SW 1271 (cell line): ENCODE results near the gene ZNF592.
"Not testable (repeated sequence)": the region's sequence is repeated elsewhere in the genome, so short reads cannot be mapped to it uniquely, and the experiment has no call there.

ENCODE experiments used
- DNase-seq, 2 experiments: peaks; one replicate each; lab custom pipeline; 2025; lab: John Stamatoyannopoulos, UW

Gene ZNF592

GRCh38 chr15:84748274-84749110 is at the start of gene ZNF592:
ZNF592 (plus strand) TSS chr15:84748592; CDS start chr15:84782676, 34,084 bp downstream.
- DNase-seq = peak; percentile 37 to 79

GRCh38 chr15:84699538-84700191 is 48.7 kb upstream of the ZNF592 start:
- DNase-seq = no peak

GRCh38 chr15:84702961-84703482 is 45.4 kb upstream of the ZNF592 start:
- DNase-seq = no peak

- no peak for DNase-seq
These were observed 44.6 kb upstream of the ZNF592 start for GRCh38 chr15:84703808-84704207.

GRCh38 chr15:84714372-84714771 is 34.0 kb upstream of the ZNF592 start:
- DNase-seq = no peak

GRCh38 chr15:84714821-84715220 is 33.6 kb upstream of the ZNF592 start:
- no peak for DNase-seq

- DNase-seq = peak in 1 of 2 experiments; percentile 72
These were observed 32.9 kb upstream of the ZNF592 start for GRCh38 chr15:84715441-84716035.

GRCh38 chr15:84716036-84716732 is 32.2 kb upstream of the ZNF592 start, which contains the start of gene SEC11A:
SEC11A (minus strand) TSS chr15:84716139; CDS start chr15:84716075, 64 bp downstream.
- DNase-seq = peak; percentile 96 to 99

GRCh38 chr15:84721371-84721770 is 27.0 kb upstream of the ZNF592 start:
- no peak for DNase-seq

GRCh38 chr15:84722628-84723027 is 25.8 kb upstream of the ZNF592 start:
- DNase-seq = no peak

- peak in 1 of 2 experiments; percentile 68 for DNase-seq
These were observed 23.3 kb upstream of the ZNF592 start for GRCh38 chr15:84725001-84725491.

GRCh38 chr15:84727429-84727828 is 21.0 kb upstream of the ZNF592 start:
- DNase-seq = no peak

- no peak for DNase-seq
These were observed 16.6 kb upstream of the ZNF592 start for GRCh38 chr15:84731774-84732173.

GRCh38 chr15:84734794-84735479 is 13.5 kb upstream of the ZNF592 start:
- DNase-seq = no peak

GRCh38 chr15:84735480-84736061 is 12.8 kb upstream of the ZNF592 start:
- not testable (repeated sequence) for DNase-seq

- DNase-seq = no peak
These were observed 12.0 kb upstream of the ZNF592 start for GRCh38 chr15:84736375-84736774.

GRCh38 chr15:84737005-84737404 is 11.4 kb upstream of the ZNF592 start:
- DNase-seq = no peak

GRCh38 chr15:84740691-84741090 is 7.7 kb upstream of the ZNF592 start:
- no peak for DNase-seq

- no peak for DNase-seq
These were observed 7.3 kb upstream of the ZNF592 start for GRCh38 chr15:84741121-84741520.

- DNase-seq = peak; percentile 57 to 81
These were observed 747 bp upstream of the ZNF592 start for GRCh38 chr15:84747416-84748273.
